Measurements from ENCODE around the gene ZNF526.

DNA sequence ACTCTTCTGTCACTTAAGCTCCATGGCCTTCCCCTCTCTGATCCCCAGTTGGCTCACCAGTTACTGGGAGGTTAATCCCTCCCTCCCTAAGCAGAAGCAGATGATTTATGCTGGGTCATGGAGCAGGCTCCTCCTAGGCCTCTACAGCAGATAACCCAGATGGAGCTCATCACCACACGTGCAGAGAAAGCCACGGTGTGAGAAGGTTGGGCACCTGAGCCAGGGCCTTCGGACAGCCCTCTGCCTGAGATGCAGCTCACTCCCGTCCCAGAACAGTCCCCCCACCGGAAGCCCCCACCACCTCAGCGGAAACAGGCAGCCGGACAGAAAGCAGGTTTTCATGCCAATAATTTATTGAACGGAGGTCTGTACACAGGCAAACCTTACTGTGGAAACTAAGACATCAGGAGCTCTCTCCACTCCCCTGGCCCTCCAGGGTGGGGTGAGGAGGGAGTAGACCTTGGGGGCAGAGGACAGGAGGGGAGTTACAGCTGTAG is 9.8 kb downstream of the ZNF526 start:
- TF ChIP-seq, protein P1, sequence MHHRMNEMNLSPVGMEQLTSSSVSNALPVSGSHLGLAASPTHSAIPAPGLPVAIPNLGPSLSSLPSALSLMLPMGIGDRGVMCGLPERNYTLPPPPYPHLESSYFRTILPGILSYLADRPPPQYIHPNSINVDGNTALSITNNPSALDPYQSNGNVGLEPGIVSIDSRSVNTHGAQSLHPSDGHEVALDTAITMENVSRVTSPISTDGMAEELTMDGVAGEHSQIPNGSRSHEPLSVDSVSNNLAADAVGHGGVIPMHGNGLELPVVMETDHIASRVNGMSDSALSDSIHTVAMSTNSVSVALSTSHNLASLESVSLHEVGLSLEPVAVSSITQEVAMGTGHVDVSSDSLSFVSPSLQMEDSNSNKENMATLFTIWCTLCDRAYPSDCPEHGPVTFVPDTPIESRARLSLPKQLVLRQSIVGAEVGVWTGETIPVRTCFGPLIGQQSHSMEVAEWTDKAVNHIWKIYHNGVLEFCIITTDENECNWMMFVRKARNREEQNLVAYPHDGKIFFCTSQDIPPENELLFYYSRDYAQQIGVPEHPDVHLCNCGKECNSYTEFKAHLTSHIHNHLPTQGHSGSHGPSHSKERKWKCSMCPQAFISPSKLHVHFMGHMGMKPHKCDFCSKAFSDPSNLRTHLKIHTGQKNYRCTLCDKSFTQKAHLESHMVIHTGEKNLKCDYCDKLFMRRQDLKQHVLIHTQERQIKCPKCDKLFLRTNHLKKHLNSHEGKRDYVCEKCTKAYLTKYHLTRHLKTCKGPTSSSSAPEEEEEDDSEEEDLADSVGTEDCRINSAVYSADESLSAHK (tag by site-specific recombination; IDR thresholded peaks at IDR 0.05) = no peak
- TF ChIP-seq, protein P2, sequence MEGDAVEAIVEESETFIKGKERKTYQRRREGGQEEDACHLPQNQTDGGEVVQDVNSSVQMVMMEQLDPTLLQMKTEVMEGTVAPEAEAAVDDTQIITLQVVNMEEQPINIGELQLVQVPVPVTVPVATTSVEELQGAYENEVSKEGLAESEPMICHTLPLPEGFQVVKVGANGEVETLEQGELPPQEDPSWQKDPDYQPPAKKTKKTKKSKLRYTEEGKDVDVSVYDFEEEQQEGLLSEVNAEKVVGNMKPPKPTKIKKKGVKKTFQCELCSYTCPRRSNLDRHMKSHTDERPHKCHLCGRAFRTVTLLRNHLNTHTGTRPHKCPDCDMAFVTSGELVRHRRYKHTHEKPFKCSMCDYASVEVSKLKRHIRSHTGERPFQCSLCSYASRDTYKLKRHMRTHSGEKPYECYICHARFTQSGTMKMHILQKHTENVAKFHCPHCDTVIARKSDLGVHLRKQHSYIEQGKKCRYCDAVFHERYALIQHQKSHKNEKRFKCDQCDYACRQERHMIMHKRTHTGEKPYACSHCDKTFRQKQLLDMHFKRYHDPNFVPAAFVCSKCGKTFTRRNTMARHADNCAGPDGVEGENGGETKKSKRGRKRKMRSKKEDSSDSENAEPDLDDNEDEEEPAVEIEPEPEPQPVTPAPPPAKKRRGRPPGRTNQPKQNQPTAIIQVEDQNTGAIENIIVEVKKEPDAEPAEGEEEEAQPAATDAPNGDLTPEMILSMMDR (tag by site-specific recombination; IDR thresholded peaks at IDR 0.05) = no peak
- TF ChIP-seq ZBTB8A (tag by site-specific recombination; IDR thresholded peaks at IDR 0.05) = no peak
- TF ChIP-seq ZNF133 (tag by site-specific recombination; IDR thresholded peaks at IDR 0.05) = no peak
- TF ChIP-seq, protein P3, sequence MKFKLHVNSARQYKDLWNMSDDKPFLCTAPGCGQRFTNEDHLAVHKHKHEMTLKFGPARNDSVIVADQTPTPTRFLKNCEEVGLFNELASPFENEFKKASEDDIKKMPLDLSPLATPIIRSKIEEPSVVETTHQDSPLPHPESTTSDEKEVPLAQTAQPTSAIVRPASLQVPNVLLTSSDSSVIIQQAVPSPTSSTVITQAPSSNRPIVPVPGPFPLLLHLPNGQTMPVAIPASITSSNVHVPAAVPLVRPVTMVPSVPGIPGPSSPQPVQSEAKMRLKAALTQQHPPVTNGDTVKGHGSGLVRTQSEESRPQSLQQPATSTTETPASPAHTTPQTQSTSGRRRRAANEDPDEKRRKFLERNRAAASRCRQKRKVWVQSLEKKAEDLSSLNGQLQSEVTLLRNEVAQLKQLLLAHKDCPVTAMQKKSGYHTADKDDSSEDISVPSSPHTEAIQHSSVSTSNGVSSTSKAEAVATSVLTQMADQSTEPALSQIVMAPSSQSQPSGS (tag by site-specific recombination; IDR thresholded peaks at IDR 0.05; ENCODE audit: low read depth) = no peak
- no peak for TF ChIP-seq ZEB2 (tag by site-specific recombination; IDR thresholded peaks at IDR 0.05)
- TF ChIP-seq ZNF624 (tag by site-specific recombination; IDR thresholded peaks at IDR 0.05) = no peak
- no peak for TF ChIP-seq GLI4 (tag by site-specific recombination; IDR thresholded peaks at IDR 0.05)
- TF ChIP-seq ZNF785 (tag by site-specific recombination; IDR thresholded peaks at IDR 0.05) = no peak
- TF ChIP-seq, protein P4, sequence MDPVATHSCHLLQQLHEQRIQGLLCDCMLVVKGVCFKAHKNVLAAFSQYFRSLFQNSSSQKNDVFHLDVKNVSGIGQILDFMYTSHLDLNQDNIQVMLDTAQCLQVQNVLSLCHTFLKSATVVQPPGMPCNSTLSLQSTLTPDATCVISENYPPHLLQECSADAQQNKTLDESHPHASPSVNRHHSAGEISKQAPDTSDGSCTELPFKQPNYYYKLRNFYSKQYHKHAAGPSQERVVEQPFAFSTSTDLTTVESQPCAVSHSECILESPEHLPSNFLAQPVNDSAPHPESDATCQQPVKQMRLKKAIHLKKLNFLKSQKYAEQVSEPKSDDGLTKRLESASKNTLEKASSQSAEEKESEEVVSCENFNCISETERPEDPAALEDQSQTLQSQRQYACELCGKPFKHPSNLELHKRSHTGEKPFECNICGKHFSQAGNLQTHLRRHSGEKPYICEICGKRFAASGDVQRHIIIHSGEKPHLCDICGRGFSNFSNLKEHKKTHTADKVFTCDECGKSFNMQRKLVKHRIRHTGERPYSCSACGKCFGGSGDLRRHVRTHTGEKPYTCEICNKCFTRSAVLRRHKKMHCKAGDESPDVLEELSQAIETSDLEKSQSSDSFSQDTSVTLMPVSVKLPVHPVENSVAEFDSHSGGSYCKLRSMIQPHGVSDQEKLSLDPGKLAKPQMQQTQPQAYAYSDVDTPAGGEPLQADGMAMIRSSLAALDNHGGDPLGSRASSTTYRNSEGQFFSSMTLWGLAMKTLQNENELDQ (tag by site-specific recombination; IDR thresholded peaks at IDR 0.05; ENCODE audit: low read depth) = no peak
- no peak for TF ChIP-seq ZNF654 (tag by site-specific recombination; IDR thresholded peaks at IDR 0.05; ENCODE audit: low read depth)

All from HEK293 (cell line).